GM19238 (cell line): Measurements from ENCODE around the gene ACR.

Experiments
- DNase-seq: peaks from one replicate; pipeline ENCODE4 v3.0.0; 2011; ENCODE audit warnings: low spot score; ENCODE audit not compliant: insufficient read length

The ACR gene

DNA sequence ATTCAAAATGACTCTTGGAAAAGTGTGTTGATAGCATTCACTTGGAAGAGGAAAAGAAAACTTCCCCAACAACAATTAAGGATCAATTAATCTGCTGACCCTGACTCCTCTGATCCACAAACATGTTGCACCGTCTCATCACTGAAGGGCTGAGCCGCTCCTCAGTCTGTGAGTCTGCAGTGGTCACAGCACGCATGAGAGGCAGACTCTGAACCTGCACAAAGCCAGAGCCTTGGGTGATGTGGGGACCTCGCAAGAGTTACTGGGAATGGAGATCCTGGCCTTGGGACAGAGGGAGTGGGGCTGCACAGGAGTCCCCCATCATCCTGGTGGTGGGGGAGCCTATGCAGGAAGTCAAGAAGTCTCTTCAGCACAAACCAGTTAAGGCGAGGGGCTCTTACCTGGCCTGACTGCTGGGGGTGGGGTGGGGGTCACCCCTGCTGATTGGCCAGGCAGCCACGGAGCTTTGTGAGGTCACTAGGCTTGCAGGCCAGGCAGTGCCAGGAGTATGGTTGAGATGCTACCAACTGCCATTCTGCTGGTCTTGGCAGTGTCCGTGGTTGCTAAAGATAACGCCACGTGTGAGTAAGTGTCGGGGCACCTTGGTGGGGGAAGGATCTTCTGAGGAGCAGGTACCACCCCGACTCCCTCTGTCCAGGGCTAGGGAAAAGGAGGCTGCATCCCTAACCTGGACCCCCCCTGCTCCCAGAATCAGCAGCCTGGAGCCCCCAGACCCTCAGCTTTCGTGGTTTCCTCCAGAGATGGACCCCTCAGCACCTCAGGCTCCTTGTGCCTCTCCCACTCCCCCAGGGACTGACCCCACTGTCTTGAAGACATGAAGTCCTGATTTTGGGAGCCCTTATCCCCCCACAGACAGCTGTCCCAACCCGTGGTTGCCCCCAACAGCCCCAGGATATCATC, at the start of gene ACR:
Gene ACR, plus strand, starts transcription at position 477 of the 921 bp plus-strand sequence. Its CDS starts 32 bp downstream, at position 509.
- no peak for DNase-seq

DNA sequence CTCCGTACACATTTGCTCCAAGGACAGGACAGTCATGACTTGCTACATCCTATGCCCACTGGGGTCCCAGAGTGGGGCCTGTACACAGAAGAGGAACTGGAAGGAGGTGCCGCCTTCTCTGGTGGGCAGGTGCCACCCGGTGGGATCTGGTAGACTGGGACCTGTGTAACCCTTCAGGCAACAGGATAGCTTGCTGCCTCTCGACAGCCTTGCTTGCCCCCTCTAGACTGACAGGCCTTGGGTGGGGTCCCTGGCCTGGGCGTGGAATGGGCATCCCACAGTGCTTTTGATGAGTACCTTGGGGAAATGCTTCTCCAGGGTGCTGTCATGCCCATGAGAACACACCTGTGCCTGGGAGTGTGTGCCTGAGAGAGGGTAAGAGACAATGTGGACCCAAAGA, 49.6 kb upstream of the ACR start:
- DNase-seq: no peak

- no peak for DNase-seq
Observed at GRCh38 chr22:50691521-50691920, 46.5 kb upstream of the ACR start.

DNA sequence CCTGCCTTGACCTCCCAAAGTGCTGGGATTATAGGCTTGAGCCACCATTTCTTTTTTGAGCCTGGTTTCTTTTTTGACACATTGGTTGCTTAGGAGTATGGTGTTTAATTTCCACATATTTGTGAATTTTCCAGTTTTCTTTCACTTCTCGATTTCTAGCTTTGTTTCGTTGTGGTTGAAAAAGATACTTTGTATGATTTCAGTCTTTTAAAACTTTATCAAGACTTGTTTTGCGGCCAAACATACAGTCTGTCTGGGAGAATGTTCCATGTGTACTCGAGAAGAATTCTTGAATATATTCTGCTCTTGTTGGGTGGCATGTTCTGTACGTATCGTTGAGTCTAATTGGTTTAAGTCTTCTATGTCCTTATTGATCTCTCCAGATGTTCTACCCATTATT, 44.5 kb upstream of the ACR start:
- DNase-seq: no peak

DNA sequence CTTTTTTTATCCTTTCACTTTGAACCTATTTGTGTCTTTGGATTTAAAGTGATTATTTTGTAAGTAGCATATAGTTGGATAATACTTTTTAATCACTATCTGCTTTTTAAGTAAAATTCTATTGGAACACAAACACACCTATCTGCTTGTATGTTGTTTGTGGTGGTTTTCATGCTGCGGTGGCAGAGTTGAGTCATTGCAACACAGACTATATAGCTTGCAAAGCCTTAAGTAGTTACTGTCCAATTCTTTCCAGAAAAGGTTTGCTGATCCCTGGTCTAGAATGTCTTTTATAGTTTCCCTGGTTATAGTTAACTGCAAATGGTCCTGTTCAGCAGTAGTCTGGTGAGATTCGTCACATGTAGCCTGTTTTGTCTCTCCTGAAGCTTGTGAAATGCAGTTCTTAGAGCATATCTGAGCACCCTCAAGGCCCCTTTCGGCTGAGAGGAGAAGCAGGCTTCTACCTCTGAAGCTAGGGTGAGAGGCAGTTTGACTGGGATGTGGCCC, 43.9 kb upstream of the ACR start:
- no peak for DNase-seq

GRCh38 chr22:50694766-50695420, 43.1 kb upstream of the ACR start:
- no peak for DNase-seq

DNA sequence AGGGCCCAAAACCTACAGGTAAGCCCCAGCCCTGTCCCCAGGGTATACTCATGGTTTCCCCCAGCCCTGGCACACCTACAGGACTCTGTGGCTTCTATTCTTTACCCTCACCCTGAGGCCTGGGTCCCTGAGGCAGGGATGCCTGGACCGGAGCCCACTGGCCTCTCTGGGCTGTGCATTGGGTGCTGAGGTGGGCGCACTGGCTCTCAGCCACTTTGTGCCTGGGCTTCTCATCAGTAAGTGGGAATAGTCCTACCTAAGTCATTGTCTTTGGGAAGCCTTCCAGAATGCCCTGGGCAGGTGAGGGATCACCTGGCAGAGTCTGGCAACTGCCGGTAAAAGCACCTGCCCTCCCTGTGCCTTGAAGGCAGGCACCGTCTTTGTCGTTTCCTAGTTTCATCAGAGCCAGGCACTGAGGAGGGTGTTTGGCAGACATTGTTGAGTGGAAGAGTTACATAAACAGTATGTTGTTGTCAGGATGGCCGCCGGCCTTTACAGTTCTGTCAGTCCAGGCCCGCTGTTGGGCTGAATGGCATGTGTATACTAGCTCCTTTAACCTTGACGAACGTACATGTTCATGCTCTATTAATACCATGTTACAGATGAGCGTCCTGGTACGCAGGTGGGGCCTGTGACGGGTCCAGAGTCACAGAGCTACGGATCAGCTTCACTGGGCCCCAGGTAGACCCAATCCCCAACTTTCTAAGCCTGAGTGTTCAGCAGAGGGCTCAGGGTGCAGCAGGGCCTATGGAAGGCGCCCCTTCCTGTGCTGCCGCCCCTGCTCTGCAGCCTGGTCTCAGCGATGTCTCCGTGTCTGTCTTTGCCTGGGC, 42.4 kb upstream of the ACR start:
- DNase-seq: no peak

DNA sequence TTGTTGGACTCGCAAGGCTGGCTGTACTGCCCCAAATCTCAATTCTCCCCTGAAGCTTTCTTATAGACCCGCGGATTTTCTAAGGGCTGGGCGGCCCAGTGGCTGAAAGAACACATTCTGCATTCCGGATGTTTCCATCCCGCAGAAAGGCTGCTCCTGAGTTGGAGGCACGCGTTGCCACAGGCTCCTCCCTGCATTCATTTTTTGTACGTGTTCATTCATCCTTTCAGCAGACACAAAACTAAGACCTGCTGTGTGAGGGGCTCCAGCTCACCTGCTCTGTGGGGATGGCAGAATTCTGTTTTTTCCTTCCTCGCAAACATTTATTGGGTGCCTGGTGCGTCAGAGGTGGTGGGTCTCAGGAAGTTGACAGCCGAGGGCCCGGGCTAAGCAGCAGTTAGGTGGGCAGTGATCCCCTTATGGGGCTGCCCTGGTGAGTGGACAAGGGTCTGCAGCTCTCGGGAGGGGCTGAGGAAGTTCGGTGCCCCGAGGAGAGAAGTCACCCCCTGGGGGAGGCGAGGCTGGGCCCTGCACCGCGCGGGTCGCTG, 41.7 kb upstream of the ACR start:
- DNase-seq: no peak

DNA sequence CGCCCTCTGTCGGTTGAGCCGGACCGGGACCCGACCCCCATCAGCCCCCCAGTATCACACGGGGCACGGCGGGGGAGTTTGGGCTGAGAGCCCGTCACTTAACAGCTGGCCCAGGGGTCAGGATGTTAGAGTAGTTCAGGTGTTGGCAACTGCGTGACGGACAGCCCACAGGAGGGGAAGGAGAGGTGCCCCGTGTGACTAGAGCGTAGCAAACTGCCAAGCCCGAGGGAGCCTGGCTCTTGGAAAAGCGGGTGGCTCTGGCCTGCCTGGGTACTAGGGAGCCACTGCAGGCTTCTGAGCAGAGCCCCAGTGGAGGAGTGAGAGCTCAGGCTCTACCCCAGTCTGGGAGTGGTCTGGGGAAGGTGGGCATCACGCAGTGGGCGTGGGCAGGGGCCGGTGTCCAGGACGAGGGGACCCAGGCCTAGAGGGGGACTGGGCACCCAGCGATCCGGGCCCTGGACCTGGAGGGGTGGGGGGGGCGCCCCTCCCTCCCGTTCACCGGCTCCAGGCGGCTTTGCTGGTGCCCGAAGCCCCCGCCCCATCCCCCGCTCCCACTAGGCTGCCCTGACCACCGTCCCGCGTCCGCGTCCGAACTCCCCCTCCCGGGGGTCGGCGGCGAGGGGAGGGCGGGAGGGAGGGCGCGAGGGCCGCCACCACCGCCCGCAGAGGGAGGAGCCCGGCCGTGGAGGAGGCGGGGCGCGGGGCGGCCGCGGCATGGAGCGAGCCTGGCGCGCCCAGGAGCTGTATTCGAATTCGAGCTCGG, 41.0 kb upstream of the ACR start:
- DNase-seq: no peak

GRCh38 chr22:50697667-50698506, 40.1 kb upstream of the ACR start:
- DNase-seq: no peak

DNA sequence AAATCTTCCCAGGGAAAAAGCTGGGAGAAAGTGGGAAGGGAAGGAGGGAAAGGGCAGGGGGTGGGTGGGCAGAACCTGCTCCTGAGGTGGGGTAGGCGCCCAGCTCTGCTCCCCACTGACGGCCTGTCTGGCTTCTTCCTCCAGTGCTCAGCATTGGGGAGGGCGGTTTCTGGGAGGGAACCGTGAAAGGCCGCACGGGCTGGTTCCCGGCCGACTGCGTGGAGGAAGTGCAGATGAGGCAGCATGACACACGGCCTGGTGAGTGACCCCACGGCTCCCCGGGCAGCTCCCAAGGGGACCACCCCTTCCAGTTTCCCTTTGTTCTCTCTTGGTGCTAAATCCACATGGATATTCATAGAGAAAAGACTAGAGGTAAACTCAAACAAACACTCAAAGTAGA, 39.5 kb upstream of the ACR start:
- no peak for DNase-seq

GRCh38 chr22:50699001-50699755, 38.8 kb upstream of the ACR start:
- DNase-seq: no peak

GRCh38 chr22:50699756-50700386, 38.1 kb upstream of the ACR start:
- no peak for DNase-seq

GRCh38 chr22:50700387-50701075, 37.5 kb upstream of the ACR start:
- DNase-seq: no peak

- DNase-seq: no peak
Observed at GRCh38 chr22:50701076-50701419, 37.0 kb upstream of the ACR start.

GRCh38 chr22:50701428-50702154, 36.4 kb upstream of the ACR start:
- DNase-seq: no peak

GRCh38 chr22:50702261-50702671, 35.7 kb upstream of the ACR start:
- DNase-seq: no peak
